ENCODE data around the gene RAD54L. TPM values are rescaled to one million over a fixed set of nuclear protein-coding genes. Genes with fewer than 3 reads are reported as not detected.

The RAD54L gene
- total RNA-seq, 2 experiments from 2014 or later: 64.2 to 73.4 TPM

- CTCF ChIA-PET: interaction anchor here (0.6 to 1.7 kb wide), 6 partner anchors 9 to 1028 kb away, joined by 3 to 7 read pairs (median 3); partner anchors contain the start of genes LRRC41 and UQCRH
- intact Hi-C loops (cut with DNase I, micrococcal nuclease): loop anchor here (1.0 to 5.0 kb wide), 3 partner anchors 17 to 61 kb away; partner anchors contain the start of genes LRRC41 (in 1 of the 2), NSUN4 (in 1 of the 2) and UQCRH (in 1 of the 2)
- Mint-ChIP-seq H3K4me3 (no peak overlapping the region), H3K27ac (peak overlapping the region; percentile 83), H3K9me3 (ENCODE audit: low read depth) (no peaks in the 10 kb centered on the region), H3K4me1 (peaks cover 21% of the 10 kb centered on the region), H3K27me3 (no peaks in the 10 kb centered on the region), H3K36me3 (ENCODE audit: low read depth) (peaks cover 47% of the 10 kb centered on the region)
- POLR2A ChIA-PET: interaction anchor here (0.6 to 2.4 kb wide), 4 partner anchors 9 to 273 kb away, joined by 3 to 10 read pairs (median 3); no protein-coding TSS in a partner anchor
- DNase-seq (peak; percentile 83), ATAC-seq (peak; percentile 93)
Measured at GRCh38 chr1:46285730-46286477, 38.3 kb downstream of the RAD54L start.

- no peak for DNase-seq
- no peak for ATAC-seq
- Mint-ChIP-seq H3K9me3 (ENCODE audit: low read depth) (no peaks in the 10 kb centered on the region), H3K36me3 (ENCODE audit: low read depth) (peaks cover 28% of the 10 kb centered on the region), H3K4me1 (peaks cover 21% of the 10 kb centered on the region), H3K27me3 (no peaks in the 10 kb centered on the region), H3K4me3 (no peak overlapping the region), H3K27ac (peak overlapping the region; percentile 59)
- POLR2A ChIA-PET: no interaction called here
- CTCF ChIA-PET: no interaction called here
- intact Hi-C loops (cut with DNase I, micrococcal nuclease): loop anchor here in 1 of 2 experiments (5.0 kb wide), 1 partner anchor 54 kb away; the partner anchor contains the start of gene NSUN4
Measured at GRCh38 chr1:46288485-46289133, 41.0 kb downstream of the RAD54L start.

GRCh38 chr1:46289134-46289494, 41.6 kb downstream of the RAD54L start:
- DNase-seq (no peak), ATAC-seq (no peak)
- no peaks in the 10 kb centered on the region for H3K27me3 Mint-ChIP-seq
- POLR2A ChIA-PET: no interaction called here
- intact Hi-C loops (cut with DNase I, micrococcal nuclease): loop anchor here in 1 of 2 experiments (5.0 kb wide), 1 partner anchor 53 kb away; the partner anchor contains the start of gene NSUN4
- H3K4me3 Mint-ChIP-seq: no peak overlapping the region
- H3K4me1 Mint-ChIP-seq: peaks cover 21% of the 10 kb centered on the region
- peaks cover 29% of the 10 kb centered on the region for H3K36me3 Mint-ChIP-seq (ENCODE audit: low read depth)
- no peaks in the 10 kb centered on the region for H3K9me3 Mint-ChIP-seq (ENCODE audit: low read depth)
- CTCF ChIA-PET: no interaction called here
- peak overlapping the region; percentile 7 for H3K27ac Mint-ChIP-seq

GRCh38 chr1:46289976-46290375, 42.4 kb downstream of the RAD54L start:
- H3K36me3 Mint-ChIP-seq (ENCODE audit: low read depth): peaks cover 25% of the 10 kb centered on the region
- CTCF ChIA-PET: interaction anchor here (0.7 to 1.2 kb wide), 2 partner anchors 8 to 517 kb away, joined by 3 read pairs; no protein-coding TSS in a partner anchor

GRCh38 chr1:46295306-46295705, 47.7 kb downstream of the RAD54L start:
- no peak overlapping the region for H3K4me3 Mint-ChIP-seq
- intact Hi-C loops (cut with DNase I, micrococcal nuclease): no loop called here
- H3K27me3 Mint-ChIP-seq: no peaks in the 10 kb centered on the region
- no peak overlapping the region for H3K27ac Mint-ChIP-seq
- no peaks in the 10 kb centered on the region for H3K9me3 Mint-ChIP-seq (ENCODE audit: low read depth)
- DNase-seq (no peak), ATAC-seq (no peak)
- peaks cover 1% of the 10 kb centered on the region for H3K4me1 Mint-ChIP-seq
- peaks cover 30% of the 10 kb centered on the region for H3K36me3 Mint-ChIP-seq (ENCODE audit: low read depth)
- ChIA-PET POLR2A (interaction anchor here (2.2 kb wide), 1 partner anchor 10 kb away, joined by 10 read pairs; no protein-coding TSS in a partner anchor), CTCF (interaction anchor here (1.7 kb wide), 1 partner anchor 10 kb away, joined by 7 read pairs; no protein-coding TSS in a partner anchor)

More at GRCh38 chr1:46289976-46290375, 42.4 kb downstream of the RAD54L start:
- intact Hi-C loops (cut with DNase I, micrococcal nuclease): loop anchor here in 1 of 2 experiments (5.0 kb wide), 1 partner anchor 52 kb away; the partner anchor contains the start of gene NSUN4
- Mint-ChIP-seq H3K27me3 (no peaks in the 10 kb centered on the region), H3K27ac (no peak overlapping the region), H3K9me3 (ENCODE audit: low read depth) (no peaks in the 10 kb centered on the region), H3K4me1 (peaks cover 21% of the 10 kb centered on the region), H3K4me3 (no peak overlapping the region)
- DNase-seq: no peak
- POLR2A ChIA-PET: interaction anchor here (0.8 to 2.1 kb wide), 2 partner anchors 9 to 13 kb away, joined by 5 to 7 read pairs; partner anchors contain the start of genes LRRC41 and UQCRH
- ATAC-seq: no peak

GRCh38 chr1:46298387-46298786, 50.8 kb downstream of the RAD54L start:
- H3K36me3 Mint-ChIP-seq (ENCODE audit: low read depth): peaks cover 31% of the 10 kb centered on the region
- POLR2A ChIA-PET: no interaction called here
- no peak overlapping the region for H3K27ac Mint-ChIP-seq

GRCh38 chr1:46300673-46301405, 53.3 kb downstream of the RAD54L start:
- DNase-seq (no peak), ATAC-seq (no peak)
- Mint-ChIP-seq H3K4me3 (peak overlapping the region; percentile 95), H3K27ac (peak overlapping the region; percentile 80), H3K9me3 (ENCODE audit: low read depth) (no peaks in the 10 kb centered on the region), H3K4me1 (peaks cover 24% of the 10 kb centered on the region), H3K27me3 (no peaks in the 10 kb centered on the region), H3K36me3 (ENCODE audit: low read depth) (peaks cover 31% of the 10 kb centered on the region)
- POLR2A ChIA-PET: interaction anchor here (0.6 to 1.0 kb wide), 3 partner anchors 16 to 40 kb away, joined by 3 to 5 read pairs (median 3); partner anchors contain the start of gene NSUN4
- CTCF ChIA-PET: interaction anchor here (0.6 kb wide), 1 partner anchor 54 kb away, joined by 3 read pairs; the partner anchor contains the start of gene RAD54L
- intact Hi-C loops (cut with DNase I, micrococcal nuclease): no loop called here

More at GRCh38 chr1:46298387-46298786, 50.8 kb downstream of the RAD54L start:
- intact Hi-C loops (cut with DNase I, micrococcal nuclease): no loop called here
- Mint-ChIP-seq H3K9me3 (ENCODE audit: low read depth) (no peaks in the 10 kb centered on the region), H3K4me1 (peaks cover 14% of the 10 kb centered on the region), H3K4me3 (no peak overlapping the region), H3K27me3 (no peaks in the 10 kb centered on the region)
- CTCF ChIA-PET: interaction anchor here (1.3 kb wide), 1 partner anchor 12 kb away, joined by 5 read pairs; no protein-coding TSS in a partner anchor
- DNase-seq (no peak), ATAC-seq (no peak)

GRCh38 chr1:46301406-46301807, 53.8 kb downstream of the RAD54L start:
- H3K4me1 Mint-ChIP-seq: peaks cover 28% of the 10 kb centered on the region
- CTCF ChIA-PET: no interaction called here
- no peak for ATAC-seq
- H3K4me3 Mint-ChIP-seq: peak overlapping the region; percentile 95
- no peaks in the 10 kb centered on the region for H3K27me3 Mint-ChIP-seq
- POLR2A ChIA-PET: interaction anchor here (0.6 to 1.0 kb wide), 2 partner anchors 16 to 39 kb away, joined by 3 read pairs; partner anchors contain the start of gene NSUN4
- peaks cover 32% of the 10 kb centered on the region for H3K36me3 Mint-ChIP-seq (ENCODE audit: low read depth)
- intact Hi-C loops (cut with DNase I, micrococcal nuclease): no loop called here
- peak overlapping the region; percentile 80 for H3K27ac Mint-ChIP-seq
- no peaks in the 10 kb centered on the region for H3K9me3 Mint-ChIP-seq (ENCODE audit: low read depth)
- DNase-seq: no peak

- ChIA-PET POLR2A (interaction anchor here (1.0 to 2.8 kb wide), 5 partner anchors 11 to 55 kb away, joined by 3 to 11 read pairs (median 7); partner anchors contain the start of genes NSUN4 and RAD54L), CTCF (interaction anchor here (1.5 kb wide), 1 partner anchor 45 kb away, joined by 5 read pairs; no protein-coding TSS in a partner anchor)
- Mint-ChIP-seq H3K9me3 (ENCODE audit: low read depth) (no peaks in the 10 kb centered on the region), H3K27ac (peak overlapping the region; percentile 95), H3K27me3 (no peaks in the 10 kb centered on the region), H3K36me3 (ENCODE audit: low read depth) (peaks cover 26% of the 10 kb centered on the region), H3K4me1 (peaks cover 31% of the 10 kb centered on the region), H3K4me3 (peak overlapping the region; percentile 95)
- intact Hi-C loops (cut with DNase I, micrococcal nuclease): loop anchor here in 1 of 2 experiments (2.0 kb wide), 1 partner anchor 47 kb away; no protein-coding TSS in a partner anchor
- ATAC-seq (peak; percentile 34), DNase-seq (peak; percentile 73)
Measured at GRCh38 chr1:46301808-46302640, 54.5 kb downstream of the RAD54L start.

All from activated CD4-positive, alpha-beta T cell treated with anti-CD3 and anti-CD28 coated beads for 36 hours (primary cell).